Occipital lobe (tissue), 2 donors: ENCODE results near the gene HIVEP2. TPM values are rescaled to one million over a fixed set of nuclear protein-coding genes. Genes with fewer than 3 reads are reported as not detected.

Experiments
- DNase-seq: peaks from one replicate; lab custom pipeline; 2025; lab: John Stamatoyannopoulos, UW
- total RNA-seq: library from RNA; depleted of rRNA; stranded (reverse); fragments of >200 nt; gene quantifications from one replicate; pipeline ENCODE4 v1.2.3, GENCODE V29; 2014

Gene HIVEP2
- total RNA-seq, 1 donor from 2014 or later = 114 TPM

DNA sequence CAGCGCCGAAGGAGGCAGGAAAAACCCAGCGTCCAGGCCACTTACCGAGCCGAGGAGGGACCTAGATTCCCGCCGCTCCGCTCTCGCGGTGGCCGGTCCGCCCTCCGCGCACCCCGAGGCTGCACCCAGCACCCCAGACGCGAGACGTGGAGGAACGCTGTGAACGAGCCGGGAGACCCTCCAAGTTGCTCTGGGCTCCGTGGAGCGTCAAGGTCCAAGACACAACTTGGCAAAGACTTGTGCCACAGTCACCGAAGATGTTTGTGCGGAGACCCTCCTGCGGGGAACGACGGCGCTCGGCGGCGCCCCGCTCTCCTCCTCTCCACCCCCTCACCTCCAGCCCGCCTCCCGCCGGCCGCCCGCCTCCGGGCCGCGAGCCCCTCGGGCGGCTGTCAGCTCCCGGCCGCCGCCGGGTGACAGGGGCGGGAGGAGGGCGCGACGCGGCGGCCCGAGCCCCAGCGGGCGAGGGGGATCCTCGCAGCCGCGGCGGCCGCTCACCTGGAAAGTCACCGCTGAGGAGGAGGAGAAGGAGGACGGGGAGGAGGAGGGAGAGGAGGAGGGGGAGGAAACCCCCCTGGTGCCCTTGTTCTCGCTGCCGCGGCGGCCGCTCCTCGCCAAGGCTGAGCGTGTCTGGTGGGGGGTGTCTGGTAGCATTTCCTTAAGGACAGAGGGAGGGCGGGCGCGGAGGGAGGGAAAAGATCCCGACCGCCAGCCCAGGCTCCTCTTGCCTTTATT is 637 bp upstream of the HIVEP2 start:
- DNase-seq = peak; percentile 57

DNA sequence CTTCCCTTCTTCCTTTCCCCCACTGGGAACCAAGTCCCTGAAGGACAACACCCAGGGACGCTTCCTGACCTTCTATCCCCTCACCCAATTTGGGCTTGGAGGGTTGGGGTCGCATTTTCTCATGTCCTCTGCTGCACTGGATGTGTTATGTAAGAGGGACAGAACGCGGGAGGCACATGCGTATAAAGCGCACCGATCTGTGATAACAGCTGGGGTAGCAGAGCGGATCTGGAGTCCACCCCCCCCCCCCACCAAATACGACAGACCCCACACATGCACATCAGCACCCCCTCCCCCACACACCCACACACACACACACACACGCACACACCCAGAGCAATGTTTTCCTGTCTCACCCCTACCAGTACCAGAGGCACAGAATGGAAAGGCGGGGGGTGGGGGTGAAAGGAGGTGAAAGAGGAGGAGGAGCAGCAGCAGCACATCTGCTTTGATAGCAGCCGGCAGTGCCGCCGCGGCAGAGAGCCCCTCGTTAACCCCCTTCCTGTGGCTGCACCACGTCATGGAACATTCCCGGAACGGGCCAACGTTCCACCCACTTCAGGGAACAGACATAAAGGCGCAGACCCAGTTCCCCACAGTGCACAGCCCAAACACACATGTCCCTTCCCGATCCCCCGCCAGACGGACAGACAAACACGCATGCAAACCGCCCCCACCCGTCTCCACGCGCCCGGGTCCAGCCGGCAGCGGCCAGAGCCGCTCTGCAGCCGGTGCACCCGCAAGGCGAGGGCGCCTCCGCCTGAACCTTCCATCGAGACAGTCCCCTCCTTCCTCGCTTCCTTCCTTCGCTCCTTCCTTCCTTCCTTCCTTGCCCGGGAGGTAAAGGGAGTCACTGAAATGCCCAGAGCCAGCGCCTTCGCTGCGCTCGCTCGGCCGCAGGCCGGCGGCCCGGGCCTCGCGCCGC is 590 bp downstream of the HIVEP2 start:
- DNase-seq = peak; percentile 76

DNA sequence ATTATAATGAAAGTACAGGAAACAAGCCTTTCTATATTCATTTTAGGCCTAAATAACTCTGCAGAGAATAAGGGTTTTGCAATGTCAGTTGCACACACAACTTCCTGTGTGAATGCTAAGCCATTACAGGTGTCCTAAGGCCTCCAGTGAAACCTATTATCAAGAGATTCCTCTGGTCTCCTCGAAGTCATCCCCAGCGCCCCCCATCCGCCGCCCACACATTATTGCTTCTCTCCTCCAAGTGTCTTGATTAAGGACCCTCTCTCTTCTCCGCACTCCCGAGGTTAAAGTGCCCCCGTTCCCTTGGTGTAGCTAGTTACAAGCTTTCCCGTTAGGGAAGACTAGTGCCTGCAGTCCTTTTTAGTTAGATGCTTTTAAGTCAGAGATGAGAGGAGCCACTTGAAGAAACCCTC is 1.3 kb downstream of the HIVEP2 start:
- peak; percentile 52 for DNase-seq

DNA sequence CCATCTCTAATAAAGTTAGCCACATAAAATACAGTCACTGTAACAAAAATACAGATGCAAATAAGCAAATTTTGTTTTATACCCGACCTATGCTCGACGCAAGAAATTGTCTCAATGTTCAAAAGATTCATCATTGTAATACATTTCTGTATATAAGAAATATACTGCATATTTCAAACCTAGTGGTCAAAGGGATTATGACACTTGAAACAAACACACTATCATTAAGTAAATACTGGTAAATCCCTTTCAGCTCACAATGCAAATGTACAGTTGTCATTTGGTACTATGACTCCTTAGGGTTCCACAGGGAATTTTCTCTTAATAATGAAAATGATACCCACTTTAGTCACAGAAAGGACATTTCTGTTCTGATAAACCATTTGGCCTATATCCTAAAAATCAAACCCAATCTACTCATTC is 2.2 kb downstream of the HIVEP2 start:
- DNase-seq = no peak

DNA sequence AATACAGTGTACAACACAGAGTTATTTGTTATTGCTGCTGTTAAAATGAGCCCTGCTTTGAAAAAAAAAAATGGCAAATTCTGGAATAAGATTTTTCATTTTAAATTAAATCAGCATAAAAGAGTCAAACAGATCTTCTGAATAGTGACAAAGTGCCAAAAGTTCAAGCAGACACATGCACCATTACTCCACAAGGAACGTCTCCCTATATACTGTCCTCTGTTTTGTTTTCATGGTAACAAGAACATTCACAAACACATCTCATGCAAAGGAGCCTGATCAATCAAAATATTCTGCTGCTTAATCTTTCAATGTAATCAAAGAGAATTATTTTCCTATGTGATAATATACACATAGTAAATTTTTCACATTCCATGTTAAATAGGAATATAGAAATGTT is 2.7 kb downstream of the HIVEP2 start:
- no peak for DNase-seq

DNA sequence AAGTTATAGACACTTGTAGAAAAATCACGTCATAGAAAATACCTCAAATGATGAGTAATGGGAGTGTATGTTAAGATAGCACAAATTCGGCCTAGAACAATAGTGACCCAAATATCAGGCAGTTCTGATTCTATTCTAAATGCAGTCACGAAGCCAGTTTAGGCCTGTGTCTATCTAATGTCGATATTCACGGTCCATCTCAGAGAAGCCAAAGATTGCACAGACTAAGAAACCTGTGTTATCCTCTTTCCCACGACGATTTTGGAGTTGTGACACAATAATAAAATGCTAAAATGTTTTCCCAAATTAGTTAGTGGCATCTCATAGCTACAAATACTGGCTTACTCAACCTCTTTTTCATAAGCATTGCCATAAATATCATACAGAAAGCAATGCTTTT is 4.0 kb downstream of the HIVEP2 start:
- DNase-seq = no peak

DNA sequence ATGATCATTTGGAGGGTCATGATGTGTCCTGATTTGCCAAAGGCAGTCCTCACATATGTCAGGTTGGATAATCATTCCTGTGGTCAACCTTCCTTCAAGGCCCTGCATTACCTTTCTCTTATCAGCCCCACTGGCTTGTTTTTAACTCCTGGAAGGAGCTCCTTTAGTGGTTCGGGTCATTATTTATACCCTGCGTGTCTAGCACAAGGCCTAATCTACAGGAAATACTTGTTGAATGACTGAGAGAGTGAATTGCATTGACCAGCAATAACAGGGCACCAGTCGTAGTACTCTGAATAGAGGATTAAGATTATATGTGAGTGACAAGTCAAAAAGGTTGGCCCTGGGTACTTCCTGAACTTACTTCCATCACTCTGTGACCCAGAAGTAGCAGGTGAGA is 4.5 kb downstream of the HIVEP2 start:
- DNase-seq = no peak

DNA sequence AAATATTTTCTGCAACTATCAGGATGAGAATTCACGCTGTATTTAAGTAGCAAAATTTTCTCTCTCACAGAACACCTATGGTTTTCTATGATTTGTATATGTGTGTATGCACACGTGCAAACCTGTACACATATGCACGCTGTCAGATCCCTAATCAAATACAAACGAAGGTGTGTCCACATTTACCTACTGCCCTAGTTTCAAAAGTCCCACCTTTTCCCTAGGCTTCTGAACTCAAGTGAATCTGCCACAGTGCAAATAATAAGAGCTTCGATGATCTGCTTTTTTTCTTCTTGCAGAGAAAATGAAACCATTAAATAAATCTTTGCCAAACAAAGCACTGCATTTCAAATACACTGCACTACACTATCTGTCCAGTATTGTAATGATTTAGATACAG is 6.5 kb downstream of the HIVEP2 start:
- DNase-seq = no peak

DNA sequence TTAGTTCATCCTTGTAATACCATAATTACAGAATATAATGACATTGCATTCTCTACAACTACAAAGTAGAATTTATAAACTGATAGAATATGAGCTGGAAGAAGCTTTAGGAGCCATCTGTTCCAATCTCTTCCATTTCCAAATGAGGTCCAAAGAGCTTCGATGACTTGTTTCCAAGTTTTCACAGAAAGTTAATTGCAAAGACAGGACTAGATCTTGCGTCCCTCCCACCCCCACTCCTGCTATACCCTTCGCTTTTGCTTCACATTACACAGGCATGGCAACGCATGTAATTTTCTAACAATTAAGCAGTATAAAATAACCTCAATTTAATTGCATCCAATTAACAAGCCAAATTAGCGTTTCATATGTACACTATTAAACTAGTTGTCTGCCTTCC is 7.0 kb downstream of the HIVEP2 start:
- no peak for DNase-seq

DNA sequence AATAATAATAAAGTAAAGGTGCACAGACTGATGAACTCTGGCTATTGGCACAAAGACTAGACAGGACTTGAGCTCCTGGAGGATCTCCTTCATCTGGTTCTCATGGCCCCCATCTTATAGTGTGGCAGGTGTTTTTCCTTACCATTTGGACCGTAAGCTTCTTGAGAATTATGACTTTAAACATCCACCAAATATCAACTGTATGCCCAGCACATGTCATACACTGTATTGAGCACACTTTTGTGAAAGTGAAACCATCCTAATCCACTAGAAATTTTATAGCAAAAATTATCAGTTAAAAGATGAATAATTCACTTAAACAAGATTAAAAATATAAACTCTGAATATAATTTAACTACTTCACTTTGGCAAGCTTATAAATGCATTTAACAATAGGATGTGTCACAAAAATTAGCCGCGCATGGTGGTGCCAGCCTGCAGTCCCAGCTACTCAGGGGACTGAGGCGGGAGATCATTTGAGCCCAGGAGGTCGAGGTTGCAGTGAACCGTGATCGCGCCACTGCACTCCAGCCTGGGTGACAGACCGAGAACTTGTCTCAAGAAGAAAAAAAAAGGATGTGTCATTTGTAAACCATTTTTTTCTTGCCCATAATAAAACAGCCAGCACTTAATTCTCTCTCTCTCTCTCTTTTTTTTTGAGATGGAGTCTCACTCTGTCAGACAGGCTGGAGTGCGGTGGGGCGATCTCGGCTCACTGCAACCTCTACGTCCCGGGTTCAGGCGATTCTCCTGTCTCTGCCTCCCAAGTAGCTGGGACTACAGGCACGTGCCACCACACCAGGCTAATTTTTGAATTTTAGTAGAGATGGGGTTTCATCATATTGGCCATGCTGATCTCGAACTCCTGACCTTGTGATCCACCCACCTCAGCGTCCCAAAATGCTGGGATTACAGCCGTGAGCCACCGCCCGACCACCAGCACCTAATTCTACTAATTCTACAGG is 9.1 kb downstream of the HIVEP2 start:
- DNase-seq = no peak

DNA sequence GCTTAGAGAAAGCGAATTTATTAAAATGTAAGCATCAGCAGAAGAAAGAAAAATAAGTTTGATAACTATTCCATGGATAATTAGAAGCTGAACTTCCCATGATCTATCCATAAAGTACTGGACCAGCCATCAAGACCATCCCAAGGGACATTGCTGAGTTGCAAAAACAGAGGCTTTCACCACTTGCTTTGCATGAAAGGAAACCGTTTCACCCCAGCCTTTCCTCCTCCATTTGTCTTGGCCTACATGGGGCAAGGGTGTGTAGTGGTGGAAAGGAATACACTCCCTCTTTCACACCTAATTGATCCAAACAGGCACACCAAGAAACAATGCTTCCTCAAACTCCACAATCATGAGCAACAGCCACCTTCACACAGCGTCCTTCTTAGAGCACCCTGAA is 10.4 kb downstream of the HIVEP2 start:
- no peak for DNase-seq

DNA sequence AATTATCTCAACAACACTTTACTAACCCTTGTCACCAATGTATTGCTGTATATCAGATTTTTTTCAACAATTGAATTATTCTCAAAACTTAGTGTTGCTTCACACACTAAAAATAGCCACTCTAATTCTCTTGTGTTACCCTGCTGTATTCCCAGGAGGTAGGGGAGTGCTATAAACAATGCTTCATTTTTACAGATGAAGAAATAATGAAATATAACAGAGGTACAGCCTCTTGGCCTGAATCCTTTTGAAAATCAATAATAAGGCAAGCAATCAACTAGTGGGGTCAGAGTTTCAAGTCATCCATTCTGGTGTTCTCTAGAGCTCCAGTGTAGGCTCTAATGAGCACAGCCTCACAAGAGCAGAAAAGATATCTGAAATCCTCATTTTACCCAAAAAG is 10.9 kb downstream of the HIVEP2 start:
- DNase-seq = no peak

DNA sequence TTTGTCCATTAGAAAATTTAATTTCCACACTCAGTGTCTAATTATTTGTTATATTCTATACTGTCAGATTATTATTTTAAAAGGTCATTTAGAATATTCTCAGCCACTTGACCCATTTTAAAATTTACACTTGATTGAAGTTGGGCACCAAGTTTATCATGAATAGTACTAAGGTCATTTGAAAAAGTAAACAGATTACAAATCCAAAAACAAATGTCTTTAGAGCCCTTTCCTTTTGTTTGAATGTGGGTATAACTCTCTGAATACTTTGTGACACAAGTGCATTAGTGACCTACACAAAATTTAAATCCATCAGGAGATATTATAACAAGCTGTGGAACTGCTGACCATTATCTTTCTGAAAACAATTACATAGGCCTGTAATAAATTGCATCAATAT is 11.3 kb downstream of the HIVEP2 start:
- DNase-seq = no peak

DNA sequence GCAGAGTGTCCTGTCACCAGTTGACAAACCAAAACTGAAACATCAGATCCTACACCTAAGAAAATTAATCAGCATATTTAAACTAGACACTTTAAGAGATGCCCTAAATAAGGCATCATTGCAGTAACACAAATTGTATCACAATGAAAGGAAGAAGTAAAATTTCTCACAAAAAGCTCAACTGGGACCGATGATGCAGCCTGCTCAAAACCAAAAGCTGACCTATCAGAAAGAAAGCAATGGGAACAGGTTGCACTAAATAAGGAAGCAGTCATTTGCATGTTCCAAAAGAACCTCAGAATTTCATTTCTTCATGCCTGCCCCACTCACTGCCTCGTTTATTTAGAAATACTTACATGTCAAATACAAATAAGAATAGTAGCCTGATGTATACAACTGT is 12.1 kb downstream of the HIVEP2 start:
- no peak for DNase-seq

DNA sequence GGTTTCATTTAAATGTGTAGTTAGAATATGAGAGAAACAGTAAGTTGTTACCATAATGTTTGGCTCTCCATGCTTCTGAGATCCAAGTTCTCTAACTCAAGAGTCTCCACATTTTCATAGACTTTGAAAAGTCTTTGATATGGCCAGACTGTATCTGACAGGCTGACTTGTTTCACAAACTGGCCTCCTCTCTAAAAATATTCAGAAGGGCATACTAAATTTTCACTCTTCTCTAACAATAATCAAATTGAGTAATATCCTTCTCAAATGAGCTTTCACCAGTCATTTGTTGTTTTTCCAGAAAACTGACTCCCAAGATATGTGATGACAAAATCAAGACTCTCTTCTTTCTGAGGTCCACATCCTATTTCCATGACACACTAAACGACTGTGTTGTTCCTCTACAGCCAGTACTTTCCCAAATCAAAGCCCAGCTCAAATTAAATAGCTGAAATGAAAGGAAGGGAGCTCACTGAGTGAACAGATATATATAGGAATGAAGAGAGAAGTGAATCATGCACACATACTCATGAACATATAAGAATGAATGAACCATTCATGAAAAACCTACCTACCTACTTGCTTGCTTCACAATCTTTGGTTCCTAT is 15.1 kb downstream of the HIVEP2 start:
- no peak for DNase-seq

DNA sequence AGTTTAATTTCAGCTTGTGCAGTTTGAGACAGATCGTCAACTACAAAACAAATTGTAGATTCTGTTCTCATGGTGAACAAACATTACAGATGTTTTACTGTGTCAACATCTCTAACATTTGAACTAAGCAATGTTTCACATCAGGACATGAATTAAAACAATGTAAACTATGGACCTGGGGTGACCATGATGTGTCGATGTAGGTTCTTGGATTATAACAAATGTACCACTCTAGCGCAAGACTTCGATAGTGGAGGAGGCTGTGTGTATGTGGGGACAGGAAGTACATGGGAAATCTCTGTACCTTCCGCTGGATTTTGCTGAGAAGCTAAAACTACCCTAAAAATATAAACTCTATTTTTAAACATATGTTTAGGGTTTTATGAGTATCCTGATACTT is 17.1 kb downstream of the HIVEP2 start:
- DNase-seq = no peak

DNA sequence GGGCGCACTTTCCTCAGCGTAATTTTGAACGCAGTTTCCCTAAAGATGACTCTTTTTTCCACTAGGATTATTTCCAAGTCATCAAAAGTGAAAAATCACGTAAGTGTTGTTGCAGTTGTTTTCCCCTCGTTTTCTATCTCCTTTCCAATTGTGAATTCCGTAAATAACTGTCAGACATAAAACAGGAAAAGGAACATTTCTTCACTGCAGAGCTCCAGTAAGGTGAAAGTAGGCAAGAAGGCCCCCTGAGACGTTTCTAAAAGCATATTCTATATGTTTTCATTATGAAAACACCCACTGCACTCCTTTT is 17.8 kb downstream of the HIVEP2 start:
- no peak for DNase-seq

DNA sequence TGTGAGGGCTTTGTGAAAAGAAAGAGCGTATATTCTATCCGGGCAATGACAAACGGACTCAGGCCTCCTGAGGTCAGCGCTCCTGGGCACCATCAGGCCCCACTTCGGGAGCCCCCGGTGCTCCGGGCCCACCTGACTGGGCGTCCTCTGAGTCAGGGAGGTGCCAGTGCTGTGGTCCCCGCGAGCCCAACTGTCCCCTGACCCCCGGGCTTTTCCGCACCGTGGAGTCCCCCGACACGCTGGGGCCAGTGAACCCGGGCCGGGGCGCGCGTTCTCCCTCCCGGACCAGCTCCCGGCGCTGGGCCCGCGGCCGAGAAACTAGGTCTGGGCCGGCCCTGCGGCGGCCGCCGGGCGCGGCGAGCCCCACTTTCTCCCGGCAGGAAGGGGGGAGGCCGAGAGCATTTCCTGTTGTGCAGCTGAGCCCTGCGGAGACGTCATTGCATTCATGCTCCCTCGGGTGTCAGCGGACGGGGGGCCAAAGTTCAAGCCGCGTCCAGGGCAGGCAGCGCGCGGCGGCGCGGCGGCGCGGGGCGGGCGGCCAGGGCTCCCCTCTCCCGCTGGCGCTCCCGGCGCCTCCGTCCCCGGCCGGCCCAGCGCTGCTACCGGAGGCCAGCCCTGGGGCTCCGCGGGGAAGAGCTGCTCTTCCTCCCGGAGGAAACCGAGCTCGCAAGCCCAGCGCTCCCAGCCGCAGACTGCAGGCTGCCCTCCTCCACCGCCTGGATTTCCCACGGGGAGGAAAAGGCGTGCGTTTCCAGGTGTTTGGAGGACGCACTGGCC is 18.3 kb downstream of the HIVEP2 start:
- DNase-seq = peak; percentile 73

DNA sequence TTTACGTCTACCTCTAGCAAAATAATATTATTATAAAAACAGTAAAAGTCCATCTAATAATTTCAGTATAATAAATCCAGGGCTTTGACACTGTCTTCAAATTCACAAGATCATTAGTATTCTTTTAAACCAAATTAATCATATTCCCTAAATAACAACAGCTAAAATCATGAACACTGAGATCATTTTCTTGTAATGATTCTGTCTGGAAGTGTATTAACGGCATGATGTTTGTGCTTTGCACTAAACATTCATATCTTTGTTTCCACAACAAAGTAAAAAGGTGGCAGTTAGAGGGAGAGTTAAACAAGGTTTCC is 18.8 kb downstream of the HIVEP2 start:
- DNase-seq = no peak

DNA sequence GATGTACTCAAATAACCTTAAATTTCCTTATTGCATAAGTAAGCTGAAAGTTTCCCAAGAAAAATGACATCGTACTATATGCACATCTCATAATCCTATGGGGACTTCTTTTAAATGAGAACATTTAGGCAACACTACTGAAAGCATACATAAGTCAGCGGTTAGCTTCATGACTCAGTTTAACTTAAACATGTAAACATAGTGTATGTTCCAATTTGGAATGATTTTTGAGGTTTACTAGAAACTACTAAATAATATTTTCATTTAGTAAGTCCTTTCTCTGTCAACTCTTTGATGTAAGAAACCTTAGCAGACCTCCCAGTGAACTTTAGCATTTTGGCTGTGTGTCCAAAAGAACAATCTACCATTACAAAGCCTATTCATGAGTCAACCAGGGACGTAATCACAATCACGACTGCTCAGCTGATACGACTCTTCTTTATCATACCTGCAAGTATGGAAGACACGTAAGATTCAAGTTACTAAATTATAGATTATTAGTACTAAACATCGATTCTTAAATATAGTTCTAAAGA is 19.3 kb downstream of the HIVEP2 start:
- no peak for DNase-seq
